ENCODE measurements around the gene LPGAT1.
A peak's percentile ranks its signal among the peaks of the same experiment; 100 is the strongest.

The LPGAT1 gene

DNA sequence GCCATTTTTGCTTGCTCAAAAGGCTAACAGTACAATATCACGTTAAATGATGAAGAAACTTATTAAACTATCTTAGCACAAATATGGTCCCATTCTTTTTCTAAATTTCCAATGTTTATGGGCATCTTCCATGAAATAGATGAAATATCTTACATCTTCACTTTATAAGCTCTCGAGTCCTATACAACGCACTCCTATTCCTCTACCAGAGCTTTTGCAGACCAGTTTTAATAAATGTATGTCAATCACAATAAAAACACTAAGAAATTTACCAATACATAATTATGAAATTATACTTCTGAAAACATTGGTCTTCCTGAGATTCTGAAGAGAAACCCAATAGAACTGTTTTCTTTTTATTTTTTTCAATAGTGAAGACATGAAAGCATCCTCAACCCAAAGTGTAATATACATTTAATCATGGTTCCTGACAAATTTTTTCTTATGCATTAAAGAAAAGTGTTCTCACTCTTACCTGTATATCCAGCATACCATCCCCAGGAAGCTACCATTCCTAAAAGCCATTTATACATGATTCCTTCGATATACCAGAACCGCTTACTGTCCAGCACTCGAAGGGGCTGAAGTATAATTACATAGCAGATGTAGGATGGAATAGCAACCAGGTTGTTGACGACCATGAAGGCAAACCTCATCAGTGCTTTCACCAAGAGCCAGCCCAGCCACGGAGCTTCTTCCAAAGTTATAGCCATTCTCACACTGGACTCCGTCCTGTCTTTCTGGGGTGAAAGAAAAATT is 1.8 kb downstream of the LPGAT1 start:
- H3K9ac ChIP-seq (ENCODE audit: low read depth in 1 of 2, low read length in 2 of 2): peak overlapping the region; percentile 52 to 69

DNA sequence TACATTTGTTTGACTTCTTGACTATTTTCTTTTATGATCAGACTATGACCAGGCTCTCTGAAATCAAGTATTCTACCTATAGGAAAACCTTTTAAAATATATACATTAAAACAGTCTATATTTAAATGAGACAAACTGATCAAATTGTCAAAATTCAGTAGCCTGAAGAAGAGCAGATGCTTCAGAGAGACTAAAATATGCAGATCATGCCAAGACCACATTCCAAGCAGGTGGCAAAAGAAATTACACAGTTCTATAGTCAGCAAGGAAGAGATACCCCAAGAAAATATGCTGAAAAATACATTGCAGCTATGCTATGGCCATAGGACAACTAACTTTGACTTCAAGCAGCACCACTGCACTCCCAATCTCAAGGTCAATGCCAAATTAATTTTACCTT is 3.5 kb downstream of the LPGAT1 start:
- H3K4me3 ChIP-seq (ENCODE audit: low read depth in 1 of 2, low read length in 2 of 2): no peak overlapping the region
- no peaks in the 10 kb centered on the region for H3K9me3 ChIP-seq (ENCODE audit: control insufficient read depth in 1 of 2, low read length in 2 of 2)
- no peaks in the 10 kb centered on the region for H3K27me3 ChIP-seq (ENCODE audit: control insufficient read depth in 1 of 2, insufficient read depth in 2 of 2, low read length in 2 of 2)
- H3K27ac ChIP-seq (ENCODE audit: low read depth, low read length): no peak overlapping the region
- peaks cover 20 to 22% of the 10 kb centered on the region in 2 donors for H3K4me1 ChIP-seq (ENCODE audit: control insufficient read depth in 1 of 2, insufficient read depth in 2 of 2, low read length in 2 of 2)
- peaks cover 0 to 4% of the 10 kb centered on the region in 2 donors for H3K36me3 ChIP-seq (ENCODE audit: control insufficient read depth in 1 of 2, insufficient read depth in 2 of 2, low read length in 2 of 2)
- no peak overlapping the region for H3K9ac ChIP-seq (ENCODE audit: low read depth in 1 of 2, low read length in 2 of 2)

More for the DNA sequence above, 1.8 kb downstream of the LPGAT1 start:
- Histone ChIP-seq H3K9me3 (ENCODE audit: control insufficient read depth in 1 of 2, low read length in 2 of 2) (no peaks in the 10 kb centered on the region), H3K4me1 (ENCODE audit: control insufficient read depth in 1 of 2, insufficient read depth in 2 of 2, low read length in 2 of 2) (peaks cover 22 to 23% of the 10 kb centered on the region in 2 donors), H3K36me3 (ENCODE audit: control insufficient read depth in 1 of 2, insufficient read depth in 2 of 2, low read length in 2 of 2) (peaks cover 0 to 4% of the 10 kb centered on the region in 2 donors), H3K27me3 (ENCODE audit: control insufficient read depth in 1 of 2, insufficient read depth in 2 of 2, low read length in 2 of 2) (no peaks in the 10 kb centered on the region), H3K4me3 (ENCODE audit: low read depth in 1 of 2, low read length in 2 of 2) (peak overlapping the region; percentile 89 to 91), H3K27ac (ENCODE audit: low read depth, low read length) (no peak overlapping the region)

DNA sequence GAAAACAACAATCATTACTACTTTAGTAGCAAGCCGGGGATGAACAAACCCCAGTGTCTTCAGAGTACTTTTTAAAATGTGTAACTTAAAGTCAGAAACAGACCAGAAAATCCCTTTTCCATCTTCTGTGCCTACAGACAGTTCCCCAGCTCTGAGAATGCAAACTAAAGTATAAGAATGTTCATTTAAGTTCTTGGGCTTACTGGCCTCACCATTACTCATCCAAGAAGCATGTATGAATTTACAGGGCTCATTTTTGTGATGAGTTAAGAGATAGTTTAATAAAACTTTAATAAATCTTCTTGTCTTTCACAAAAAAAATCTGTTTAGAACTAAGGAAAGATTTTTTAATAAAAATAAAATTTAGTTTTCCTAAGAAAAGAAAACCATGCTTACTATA is 4.6 kb downstream of the LPGAT1 start:
- H3K36me3 ChIP-seq (ENCODE audit: control insufficient read depth in 1 of 2, insufficient read depth in 2 of 2, low read length in 2 of 2): peaks cover 0 to 4% of the 10 kb centered on the region in 2 donors
- no peak overlapping the region for H3K9ac ChIP-seq (ENCODE audit: low read depth in 1 of 2, low read length in 2 of 2)
- peaks cover 16 to 18% of the 10 kb centered on the region in 2 donors for H3K4me1 ChIP-seq (ENCODE audit: control insufficient read depth in 1 of 2, insufficient read depth in 2 of 2, low read length in 2 of 2)
- no peaks in the 10 kb centered on the region for H3K27me3 ChIP-seq (ENCODE audit: control insufficient read depth in 1 of 2, insufficient read depth in 2 of 2, low read length in 2 of 2)
- no peak overlapping the region for H3K4me3 ChIP-seq (ENCODE audit: low read depth in 1 of 2, low read length in 2 of 2)
- no peak overlapping the region for H3K27ac ChIP-seq (ENCODE audit: low read depth, low read length)
- H3K9me3 ChIP-seq (ENCODE audit: control insufficient read depth in 1 of 2, low read length in 2 of 2): no peaks in the 10 kb centered on the region

DNA sequence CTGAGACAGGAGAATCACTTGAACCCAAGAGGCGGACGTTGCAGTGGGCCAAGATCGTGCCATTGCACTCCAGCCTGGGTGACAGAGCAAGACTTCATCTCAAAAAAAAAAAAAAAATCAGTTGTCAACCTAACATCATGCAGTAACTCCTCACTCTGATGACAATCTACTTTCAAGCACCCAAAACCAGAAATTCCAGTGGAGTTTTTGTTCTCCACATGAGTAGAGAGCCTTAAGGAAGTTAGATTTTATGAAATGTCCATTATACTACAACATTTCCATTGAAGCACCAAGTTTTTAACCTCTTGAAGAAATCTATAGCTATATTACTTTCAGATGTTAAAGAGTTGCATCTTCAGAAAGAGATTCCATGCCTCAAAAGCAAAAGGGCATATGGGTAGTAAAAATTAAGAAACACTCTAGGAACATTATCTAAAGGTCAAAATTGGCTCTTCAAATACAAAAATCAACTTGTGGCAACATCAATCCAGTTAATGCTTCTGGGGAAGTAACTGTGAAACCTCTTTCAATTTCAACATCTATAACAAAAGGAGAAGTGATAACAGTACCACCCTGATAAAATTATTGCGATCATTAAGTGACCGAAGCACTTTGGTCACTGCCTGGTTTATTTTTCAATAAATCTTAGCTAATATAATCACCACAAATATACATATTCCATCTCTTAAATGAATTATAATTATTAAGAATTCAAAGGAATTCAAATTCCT is 7.7 kb downstream of the LPGAT1 start:
- peaks cover 4 to 8% of the 10 kb centered on the region in 2 donors for H3K4me1 ChIP-seq (ENCODE audit: control insufficient read depth in 1 of 2, insufficient read depth in 2 of 2, low read length in 2 of 2)
- no peaks in the 10 kb centered on the region for H3K27me3 ChIP-seq (ENCODE audit: control insufficient read depth in 1 of 2, insufficient read depth in 2 of 2, low read length in 2 of 2)

DNA sequence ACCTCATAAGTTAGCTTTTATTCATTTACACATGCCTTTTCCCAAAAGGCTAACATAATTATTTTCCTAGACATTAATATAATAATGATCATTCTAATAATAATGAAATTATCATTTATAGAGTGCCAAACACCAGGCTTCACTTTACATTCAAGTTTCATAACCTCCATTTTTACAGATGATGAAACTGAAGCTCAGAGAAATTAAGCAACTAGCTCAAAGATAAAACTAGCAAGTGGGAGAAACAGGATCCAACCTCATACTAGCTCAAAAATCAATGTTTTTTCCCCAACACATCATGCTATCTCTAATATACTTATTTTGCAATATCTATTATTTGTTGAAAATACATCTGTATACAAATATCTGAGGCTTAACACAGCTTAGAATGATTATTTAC is 14.0 kb downstream of the LPGAT1 start:
- H3K27me3 ChIP-seq (ENCODE audit: control insufficient read depth in 1 of 2, insufficient read depth in 2 of 2, low read length in 2 of 2): no peaks in the 10 kb centered on the region
- H3K27ac ChIP-seq (ENCODE audit: low read depth, low read length): no peak overlapping the region
- H3K4me1 ChIP-seq (ENCODE audit: control insufficient read depth in 1 of 2, insufficient read depth in 2 of 2, low read length in 2 of 2): no peaks in the 10 kb centered on the region
- H3K9me3 ChIP-seq (ENCODE audit: control insufficient read depth in 1 of 2, low read length in 2 of 2): no peaks in the 10 kb centered on the region
- peaks cover 0 to 12% of the 10 kb centered on the region in 2 donors for H3K36me3 ChIP-seq (ENCODE audit: control insufficient read depth in 1 of 2, insufficient read depth in 2 of 2, low read length in 2 of 2)
- no peak overlapping the region for H3K4me3 ChIP-seq (ENCODE audit: low read depth in 1 of 2, low read length in 2 of 2)
- no peak overlapping the region for H3K9ac ChIP-seq (ENCODE audit: low read depth in 1 of 2, low read length in 2 of 2)

More for the DNA sequence above, 7.7 kb downstream of the LPGAT1 start:
- Histone ChIP-seq H3K36me3 (ENCODE audit: control insufficient read depth in 1 of 2, insufficient read depth in 2 of 2, low read length in 2 of 2) (peaks cover 0 to 10% of the 10 kb centered on the region in 2 donors), H3K9me3 (ENCODE audit: control insufficient read depth in 1 of 2, low read length in 2 of 2) (no peaks in the 10 kb centered on the region), H3K4me3 (ENCODE audit: low read depth in 1 of 2, low read length in 2 of 2) (no peak overlapping the region), H3K27ac (ENCODE audit: low read depth, low read length) (no peak overlapping the region), H3K9ac (ENCODE audit: low read depth in 1 of 2, low read length in 2 of 2) (no peak overlapping the region)

DNA sequence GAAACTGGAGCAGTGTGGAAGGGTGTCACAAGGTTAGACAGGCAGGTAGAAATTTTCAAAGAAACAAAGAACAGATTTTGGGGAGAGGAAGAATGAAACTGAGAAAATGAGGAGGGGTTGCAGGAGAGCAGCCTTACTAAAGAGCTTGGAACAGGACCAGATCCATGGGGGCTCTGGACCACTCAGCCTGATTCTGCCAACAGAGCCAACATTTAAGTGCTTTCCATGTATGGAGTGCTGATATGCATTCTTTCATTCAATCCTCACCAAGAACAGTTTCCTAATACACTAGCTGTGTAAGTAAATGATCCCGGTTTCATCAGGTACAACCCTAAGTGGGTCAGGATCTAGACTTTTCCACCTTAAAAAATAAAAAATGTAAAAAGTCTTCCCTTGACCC is 16.2 kb downstream of the LPGAT1 start:
- no peak overlapping the region for H3K9ac ChIP-seq (ENCODE audit: low read depth in 1 of 2, low read length in 2 of 2)
- peaks cover 0 to 14% of the 10 kb centered on the region in 2 donors for H3K36me3 ChIP-seq (ENCODE audit: control insufficient read depth in 1 of 2, insufficient read depth in 2 of 2, low read length in 2 of 2)
- no peaks in the 10 kb centered on the region for H3K4me1 ChIP-seq (ENCODE audit: control insufficient read depth in 1 of 2, insufficient read depth in 2 of 2, low read length in 2 of 2)
- no peaks in the 10 kb centered on the region for H3K9me3 ChIP-seq (ENCODE audit: control insufficient read depth in 1 of 2, low read length in 2 of 2)
- H3K27ac ChIP-seq (ENCODE audit: low read depth, low read length): no peak overlapping the region
- H3K27me3 ChIP-seq (ENCODE audit: control insufficient read depth in 1 of 2, insufficient read depth in 2 of 2, low read length in 2 of 2): no peaks in the 10 kb centered on the region
- H3K4me3 ChIP-seq (ENCODE audit: low read depth in 1 of 2, low read length in 2 of 2): no peak overlapping the region

DNA sequence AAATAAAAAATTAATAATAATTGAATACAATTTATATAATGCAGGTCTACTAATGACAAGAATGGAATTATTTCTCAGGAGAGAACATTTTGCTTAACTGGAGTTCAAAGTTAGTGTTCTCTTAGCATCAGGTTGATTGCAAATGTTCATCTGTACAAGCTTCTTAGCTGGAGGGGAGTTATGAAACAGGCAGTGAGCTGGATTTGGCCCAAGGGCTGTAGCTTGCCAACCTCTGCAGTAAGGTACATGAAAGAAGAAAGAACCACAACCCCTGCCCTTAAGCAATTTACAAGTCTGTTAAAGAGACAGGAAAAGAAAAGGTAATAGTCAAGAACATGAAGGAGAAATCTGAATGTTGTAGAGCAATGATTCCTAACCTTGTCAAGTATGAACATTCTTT is 17.0 kb downstream of the LPGAT1 start:
- Histone ChIP-seq H3K4me3 (ENCODE audit: low read depth in 1 of 2, low read length in 2 of 2) (no peak overlapping the region), H3K9me3 (ENCODE audit: control insufficient read depth in 1 of 2, low read length in 2 of 2) (no peaks in the 10 kb centered on the region), H3K36me3 (ENCODE audit: control insufficient read depth in 1 of 2, insufficient read depth in 2 of 2, low read length in 2 of 2) (peaks cover 0 to 11% of the 10 kb centered on the region in 2 donors), H3K4me1 (ENCODE audit: control insufficient read depth in 1 of 2, insufficient read depth in 2 of 2, low read length in 2 of 2) (no peaks in the 10 kb centered on the region), H3K9ac (ENCODE audit: low read depth in 1 of 2, low read length in 2 of 2) (no peak overlapping the region), H3K27me3 (ENCODE audit: control insufficient read depth in 1 of 2, insufficient read depth in 2 of 2, low read length in 2 of 2) (no peaks in the 10 kb centered on the region), H3K27ac (ENCODE audit: low read depth, low read length) (no peak overlapping the region)

DNA sequence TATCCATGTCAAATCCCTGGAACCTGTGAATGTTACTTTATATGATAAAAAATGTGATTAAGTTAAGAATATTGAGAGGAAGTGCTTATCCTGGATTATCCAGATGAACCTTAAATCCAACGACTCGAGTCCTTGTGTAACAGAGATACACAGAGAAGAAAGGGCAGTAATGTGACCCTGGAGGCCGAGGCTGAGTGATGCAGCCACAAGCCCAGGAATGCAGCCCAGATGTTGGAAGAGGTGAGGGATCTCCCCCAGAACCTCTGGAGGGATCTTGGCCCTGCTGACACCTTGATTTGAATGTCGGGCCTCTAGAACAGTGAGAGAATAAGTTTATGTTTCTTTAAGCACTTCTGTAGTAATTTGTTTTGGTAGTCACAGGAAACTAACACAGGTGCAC is 18.0 kb downstream of the LPGAT1 start:
- Histone ChIP-seq H3K4me1 (ENCODE audit: control insufficient read depth in 1 of 2, insufficient read depth in 2 of 2, low read length in 2 of 2) (no peaks in the 10 kb centered on the region), H3K9me3 (ENCODE audit: control insufficient read depth in 1 of 2, low read length in 2 of 2) (no peaks in the 10 kb centered on the region), H3K27me3 (ENCODE audit: control insufficient read depth in 1 of 2, insufficient read depth in 2 of 2, low read length in 2 of 2) (no peaks in the 10 kb centered on the region), H3K27ac (ENCODE audit: low read depth, low read length) (no peak overlapping the region), H3K36me3 (ENCODE audit: control insufficient read depth in 1 of 2, insufficient read depth in 2 of 2, low read length in 2 of 2) (peaks cover 0 to 11% of the 10 kb centered on the region in 2 donors), H3K4me3 (ENCODE audit: low read depth in 1 of 2, low read length in 2 of 2) (no peak overlapping the region), H3K9ac (ENCODE audit: low read depth in 1 of 2, low read length in 2 of 2) (no peak overlapping the region)

DNA sequence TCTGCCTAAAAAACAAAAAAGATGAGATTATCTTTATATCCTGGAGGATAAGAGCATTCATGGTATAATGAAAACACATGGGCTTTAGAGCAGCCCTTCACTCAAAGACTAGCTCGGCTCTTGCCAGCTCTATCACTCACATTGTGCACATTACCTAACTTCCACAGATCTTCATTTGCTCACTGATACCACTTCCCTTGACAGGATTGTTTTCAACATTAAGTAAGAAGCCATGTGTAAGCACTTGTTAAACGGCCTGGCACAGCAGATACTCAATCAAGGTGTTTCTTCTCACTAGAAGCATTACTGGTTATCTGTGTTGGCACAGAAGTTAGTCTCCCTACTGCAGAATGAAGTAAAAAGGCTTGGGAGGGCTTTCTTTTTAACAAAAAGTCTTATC is 18.7 kb downstream of the LPGAT1 start:
- Histone ChIP-seq H3K27me3 (ENCODE audit: control insufficient read depth in 1 of 2, insufficient read depth in 2 of 2, low read length in 2 of 2) (no peaks in the 10 kb centered on the region), H3K4me1 (ENCODE audit: control insufficient read depth in 1 of 2, insufficient read depth in 2 of 2, low read length in 2 of 2) (no peaks in the 10 kb centered on the region), H3K36me3 (ENCODE audit: control insufficient read depth in 1 of 2, insufficient read depth in 2 of 2, low read length in 2 of 2) (peaks cover 0 to 11% of the 10 kb centered on the region in 2 donors), H3K9me3 (ENCODE audit: control insufficient read depth in 1 of 2, low read length in 2 of 2) (no peaks in the 10 kb centered on the region), H3K27ac (ENCODE audit: low read depth, low read length) (no peak overlapping the region), H3K4me3 (ENCODE audit: low read depth in 1 of 2, low read length in 2 of 2) (no peak overlapping the region), H3K9ac (ENCODE audit: low read depth in 1 of 2, low read length in 2 of 2) (no peak overlapping the region)

DNA sequence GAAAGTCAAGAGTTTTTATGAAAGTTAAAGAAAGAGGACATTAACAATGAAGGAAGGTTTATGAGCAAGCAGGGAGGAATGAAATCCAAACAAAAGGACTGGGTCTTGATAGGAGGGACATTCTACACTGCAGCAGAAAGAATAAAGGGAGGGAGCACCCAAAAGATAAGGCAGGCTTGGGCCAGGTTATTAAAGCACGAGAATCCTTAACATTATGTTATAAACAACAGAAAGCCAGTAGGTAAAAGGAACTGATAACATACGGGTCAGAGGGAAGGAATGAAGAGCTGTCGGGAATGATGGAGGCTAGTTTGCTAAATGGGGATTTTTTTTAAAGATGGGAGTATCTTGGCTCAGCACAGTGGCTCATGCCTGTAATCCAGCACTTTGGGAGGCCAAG is 19.4 kb downstream of the LPGAT1 start:
- Histone ChIP-seq H3K9me3 (ENCODE audit: control insufficient read depth in 1 of 2, low read length in 2 of 2) (no peaks in the 10 kb centered on the region), H3K4me1 (ENCODE audit: control insufficient read depth in 1 of 2, insufficient read depth in 2 of 2, low read length in 2 of 2) (no peaks in the 10 kb centered on the region), H3K27me3 (ENCODE audit: control insufficient read depth in 1 of 2, insufficient read depth in 2 of 2, low read length in 2 of 2) (no peaks in the 10 kb centered on the region), H3K9ac (ENCODE audit: low read depth in 1 of 2, low read length in 2 of 2) (no peak overlapping the region), H3K27ac (ENCODE audit: low read depth, low read length) (no peak overlapping the region), H3K4me3 (ENCODE audit: low read depth in 1 of 2, low read length in 2 of 2) (no peak overlapping the region), H3K36me3 (ENCODE audit: control insufficient read depth in 1 of 2, insufficient read depth in 2 of 2, low read length in 2 of 2) (peaks cover 0 to 11% of the 10 kb centered on the region in 2 donors)
